ENCODE results near the gene CAMTA1.

Gene CAMTA1

DNA sequence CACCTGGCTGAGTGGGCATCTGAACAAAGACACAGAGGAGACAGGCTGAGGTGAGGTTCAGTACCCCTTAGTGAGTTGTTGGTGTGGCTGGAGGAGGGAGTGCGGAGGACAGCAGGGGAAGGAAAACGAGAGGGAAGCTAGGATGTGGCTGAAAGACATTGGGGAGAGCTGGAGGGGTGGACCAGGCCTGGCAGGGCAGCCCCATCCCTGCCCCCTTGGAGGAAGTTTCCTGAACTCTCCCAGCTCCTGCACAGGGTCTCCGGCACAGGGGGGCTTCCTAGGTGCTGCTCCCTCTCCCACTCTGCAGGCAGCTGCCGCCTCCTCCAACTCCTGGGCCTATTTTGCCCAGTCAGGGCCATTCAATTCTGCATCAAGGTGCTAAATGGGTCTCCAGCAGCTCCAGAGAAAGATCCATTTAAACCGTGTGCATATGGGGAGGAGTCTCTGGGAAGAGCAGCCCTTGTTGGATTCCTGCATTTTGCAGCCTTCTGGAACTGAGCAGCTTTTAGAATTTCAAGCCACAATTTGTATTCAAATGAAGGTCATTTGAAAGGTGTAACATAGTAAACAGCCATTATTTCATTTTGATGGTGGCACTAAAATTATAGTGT lies 193.9 kb downstream of the CAMTA1 start:
- DNase-seq (ENCODE audit: low read depth in 2 of 2), result no peak

- no peak for DNase-seq (ENCODE audit: low read depth in 2 of 2)
Measured at GRCh38 chr1:6981595-6981994, 196.3 kb downstream of the CAMTA1 start.

GRCh38 chr1:6982443-6982842 lies 197.2 kb downstream of the CAMTA1 start:
- no peak for DNase-seq (ENCODE audit: low read depth in 2 of 2)

GRCh38 chr1:6982860-6983259 lies 197.6 kb downstream of the CAMTA1 start:
- DNase-seq (ENCODE audit: low read depth in 2 of 2), result no peak

DNA sequence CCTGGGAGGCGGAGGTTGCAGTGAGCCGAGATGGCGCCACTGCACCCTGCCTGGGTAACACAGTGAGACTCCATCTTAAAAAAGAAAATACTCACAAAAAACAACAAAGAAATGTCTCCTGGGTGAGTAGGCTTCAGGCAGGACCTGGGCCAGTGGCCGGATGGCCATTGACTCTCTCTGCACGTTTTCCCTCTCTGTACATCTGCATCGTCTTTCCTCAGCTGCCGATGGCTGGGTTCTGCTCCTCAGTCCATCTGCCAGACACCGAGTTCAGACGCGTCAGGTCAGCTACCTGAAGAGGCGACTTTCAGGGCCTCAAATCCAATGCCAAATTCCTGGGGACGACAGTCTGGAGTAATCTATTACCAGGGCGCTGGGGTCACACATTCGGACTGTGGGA lies 199.3 kb downstream of the CAMTA1 start:
- DNase-seq (ENCODE audit: low read depth in 2 of 2), result no peak

DNA sequence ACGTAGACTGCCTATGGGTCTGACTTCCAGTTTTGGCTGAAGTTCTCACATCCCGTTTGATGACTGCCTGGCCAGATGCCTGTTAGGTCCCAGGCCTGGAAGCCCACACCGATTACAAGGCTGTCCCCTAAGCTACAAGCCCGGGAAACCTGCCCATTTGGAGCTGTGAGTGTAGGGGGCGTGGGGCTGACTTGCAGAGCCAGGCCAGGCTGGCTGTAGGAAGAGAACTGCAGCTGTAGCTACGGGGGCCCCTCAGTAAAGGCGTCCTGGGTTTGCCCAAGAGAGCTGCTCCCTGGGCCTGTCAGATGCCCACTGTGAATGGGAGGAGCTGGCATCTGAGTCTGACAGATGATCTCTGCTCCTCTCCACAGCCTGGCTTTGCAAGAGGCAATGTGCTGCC lies 199.7 kb downstream of the CAMTA1 start:
- no peak for DNase-seq (ENCODE audit: low read depth in 2 of 2)

DNA sequence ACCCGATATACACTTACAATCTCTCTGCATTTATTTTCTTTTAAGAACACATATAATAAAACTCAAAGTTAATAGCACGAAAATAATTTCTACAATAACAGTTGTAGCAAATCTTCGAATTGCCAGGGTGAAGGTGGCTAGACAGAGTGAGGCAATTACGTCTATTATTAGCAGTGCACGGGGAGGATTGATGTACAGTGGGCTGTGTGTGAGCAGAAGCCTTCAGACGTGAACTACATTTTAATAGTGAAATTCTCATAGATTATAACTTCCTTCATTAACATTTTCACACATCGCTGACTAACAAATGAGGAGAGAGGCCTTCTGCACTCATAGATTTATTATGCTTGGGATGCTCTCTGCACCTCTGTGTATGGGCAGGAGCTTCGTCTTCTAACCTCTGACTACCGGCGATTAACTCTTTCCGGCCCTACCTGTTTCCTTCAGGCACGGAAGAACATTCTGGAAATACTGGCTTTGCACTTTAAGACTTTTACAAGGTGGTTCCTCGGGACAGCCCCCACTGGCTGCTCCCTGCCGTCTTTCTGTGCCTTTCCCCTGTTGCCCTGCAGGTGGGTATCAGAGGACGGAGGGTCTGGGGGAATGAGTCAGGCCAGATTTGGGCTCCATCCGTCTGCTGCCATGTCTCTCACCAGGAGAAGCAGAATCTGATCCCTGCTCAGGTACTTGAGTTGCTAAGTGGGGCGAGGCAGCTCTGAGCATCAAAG lies 200.5 kb downstream of the CAMTA1 start:
- no peak for DNase-seq (ENCODE audit: low read depth in 2 of 2)

GRCh38 chr1:6986281-6986680 lies 201.0 kb downstream of the CAMTA1 start:
- no peak for DNase-seq (ENCODE audit: low read depth in 2 of 2)

DNA sequence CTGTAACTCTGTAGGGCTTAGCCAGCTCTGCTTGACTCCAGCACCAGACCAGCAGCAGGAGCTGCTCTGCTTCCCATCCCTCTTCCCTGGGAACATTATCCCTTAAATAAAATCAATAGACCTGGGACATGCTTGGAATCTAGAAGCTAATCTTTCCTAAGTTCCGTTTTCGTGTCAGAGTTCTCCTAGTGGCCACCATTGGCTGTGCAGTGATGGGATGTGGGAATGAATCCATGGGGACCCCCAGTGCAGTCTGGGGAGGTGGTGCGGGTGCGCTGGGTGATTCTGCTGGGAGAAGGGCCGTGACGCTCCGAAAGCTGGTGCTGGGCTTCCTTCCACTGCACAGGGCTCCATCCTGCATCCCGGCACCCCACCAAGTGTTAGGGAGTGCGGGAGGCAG lies 202.7 kb downstream of the CAMTA1 start:
- DNase-seq (ENCODE audit: low read depth in 2 of 2), result no peak

DNA sequence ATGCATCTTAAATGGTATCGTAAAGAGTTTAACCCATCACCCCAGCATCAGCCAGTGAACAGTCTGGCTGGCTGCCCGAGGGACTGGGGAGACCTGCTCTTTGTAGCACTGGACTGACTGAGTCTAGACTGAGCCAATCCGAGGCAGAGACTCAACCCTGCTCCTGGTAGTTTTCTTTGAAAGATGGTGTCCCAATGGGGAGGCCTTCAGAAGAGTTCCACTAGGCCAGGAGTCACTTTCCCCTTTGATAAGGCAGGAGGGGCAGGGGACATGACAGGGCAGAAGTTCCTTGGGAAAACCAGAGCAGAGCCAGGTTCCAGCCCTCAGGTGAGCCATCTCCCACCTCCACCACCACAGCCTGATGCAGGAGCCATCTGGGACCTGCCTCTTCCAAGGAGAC lies 203.5 kb downstream of the CAMTA1 start:
- no peak for DNase-seq (ENCODE audit: low read depth in 2 of 2)

GRCh38 chr1:6989212-6990159 lies 204.2 kb downstream of the CAMTA1 start:
- DNase-seq (ENCODE audit: low read depth in 2 of 2), result no peak

GRCh38 chr1:6991266-6991665 lies 206.0 kb downstream of the CAMTA1 start:
- peak; percentile 45 to 52 for DNase-seq (ENCODE audit: low read depth in 2 of 2)

- DNase-seq (ENCODE audit: low read depth in 2 of 2), result no peak
Measured at GRCh38 chr1:6995789-6996188, 210.5 kb downstream of the CAMTA1 start.

GRCh38 chr1:6996371-6996770 lies 211.1 kb downstream of the CAMTA1 start:
- no peak for DNase-seq (ENCODE audit: low read depth in 2 of 2)

- no peak for DNase-seq (ENCODE audit: low read depth in 2 of 2)
Measured at GRCh38 chr1:6996866-6997265, 211.6 kb downstream of the CAMTA1 start.

DNA sequence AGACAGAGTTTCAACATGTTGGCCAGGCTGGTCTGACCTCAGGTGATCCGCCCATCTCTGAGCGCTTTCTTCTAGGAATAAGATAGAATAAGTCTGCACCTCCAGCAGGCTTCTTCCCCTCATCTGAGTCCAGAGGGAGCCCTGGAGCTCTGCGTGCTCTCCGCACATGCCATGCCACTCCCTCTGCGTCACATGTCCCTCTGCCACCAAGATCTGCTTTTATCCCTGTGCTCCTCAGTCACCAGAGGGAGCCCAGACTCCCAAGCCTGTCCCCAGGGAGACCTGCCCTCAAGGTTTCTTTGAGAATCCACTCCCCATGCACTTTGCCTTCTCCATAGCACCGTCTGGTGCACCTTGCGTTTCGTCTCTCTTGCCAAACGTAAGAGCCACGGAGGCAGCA lies 213.0 kb downstream of the CAMTA1 start:
- no peak for DNase-seq (ENCODE audit: low read depth in 2 of 2)

- DNase-seq (ENCODE audit: low read depth in 2 of 2), result no peak
Measured at GRCh38 chr1:6999826-7000225, 214.6 kb downstream of the CAMTA1 start.

DNA sequence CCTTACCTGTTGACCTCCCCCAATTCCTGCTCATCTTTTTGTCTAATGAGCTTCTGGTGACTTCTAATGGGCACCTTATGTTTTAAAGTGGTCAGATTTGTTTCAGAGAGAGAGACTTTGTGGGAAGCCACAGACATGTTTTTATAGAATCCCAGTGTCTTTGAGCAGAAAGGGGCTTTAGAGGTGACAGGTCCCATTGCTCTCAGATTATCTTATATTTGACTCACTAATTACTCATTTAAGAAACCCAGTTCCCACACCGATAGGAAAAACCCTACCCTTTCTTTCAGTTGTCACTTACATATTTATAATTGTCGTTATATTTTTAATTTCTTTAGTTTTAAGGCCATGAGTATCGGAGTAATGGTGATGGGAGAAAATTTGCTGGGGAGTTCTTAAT lies 215.5 kb downstream of the CAMTA1 start:
- DNase-seq (ENCODE audit: low read depth in 2 of 2), result no peak

GRCh38 chr1:7002728-7003127 lies 217.5 kb downstream of the CAMTA1 start:
- no peak for DNase-seq (ENCODE audit: low read depth in 2 of 2)

DNA sequence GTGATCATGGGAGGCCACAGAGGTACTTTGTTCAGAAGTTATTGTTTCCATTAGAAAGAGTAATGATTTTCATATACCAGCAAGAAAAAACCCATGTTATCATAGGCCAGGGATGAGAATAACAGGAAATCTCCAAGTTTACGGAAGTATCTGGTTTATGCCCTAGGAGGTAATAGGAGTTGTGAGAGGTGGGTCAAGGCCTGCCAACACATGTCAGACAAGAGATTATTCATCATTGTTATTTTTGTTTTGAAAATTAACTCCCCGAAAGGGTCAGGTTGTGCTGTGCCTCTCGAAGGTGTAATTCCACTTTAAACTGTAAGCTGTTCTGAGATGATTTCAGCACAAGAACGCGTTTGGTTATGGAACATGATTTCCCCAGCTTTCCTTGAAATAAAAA lies 218.4 kb downstream of the CAMTA1 start:
- DNase-seq (ENCODE audit: low read depth in 2 of 2), result no peak

- no peak for DNase-seq (ENCODE audit: low read depth in 2 of 2)
Measured at GRCh38 chr1:7004181-7004580, 218.9 kb downstream of the CAMTA1 start.

- no peak for DNase-seq (ENCODE audit: low read depth in 2 of 2)
Measured at GRCh38 chr1:7005762-7006161, 220.5 kb downstream of the CAMTA1 start.
